Activated CD4-positive, alpha-beta T cell treated with anti-CD3 and anti-CD28 coated beads, Interleukin-2, amount 10 ng/mL, durations not matched to agents 24 days and 14 days (primary cell): ENCODE data around the gene PDK1. TPM values are rescaled to one million over a fixed set of nuclear protein-coding genes. Genes with fewer than 3 reads are reported as not detected.
"Not testable (repeated sequence)": the region's sequence is repeated elsewhere in the genome, so short reads cannot be mapped to it uniquely, and the experiment has no call there.

ENCODE experiments used
- DNase-seq: peaks from one replicate; pipeline ENCODE4 v3.0.0; 2022
- H3K27ac Mint-ChIP-seq: one replicate; pipeline ENCODE4 v1.8.0; 2022; ENCODE audit warnings: mild to moderate bottlenecking, mixed read lengths
- H3K27me3 Mint-ChIP-seq: one replicate; pipeline ENCODE4 v1.8.0; 2022; ENCODE audit warnings: mixed read lengths
- H3K36me3 Mint-ChIP-seq: one replicate; pipeline ENCODE4 v1.8.0; 2022; ENCODE audit warnings: low read depth, mild to moderate bottlenecking, mixed read lengths
- H3K4me1 Mint-ChIP-seq: one replicate; pipeline ENCODE4 v1.8.0; 2021; ENCODE audit warnings: mixed read lengths
- H3K4me3 Mint-ChIP-seq: one replicate; pipeline ENCODE4 v1.8.0; 2022; ENCODE audit warnings: mild to moderate bottlenecking, moderate library complexity, mixed read lengths
- H3K9me3 Mint-ChIP-seq: one replicate; pipeline ENCODE4 v1.8.0; 2021; ENCODE audit warnings: mixed read lengths
- intact Hi-C: fragments of 100-400 bp; cut with micrococcal nuclease; formaldehyde crosslinking; loops from one replicate; pipeline ENCODE4 v1.15.1; 2023
- total RNA-seq: library from RNA; stranded (reverse); gene quantifications from 2 replicates; pipeline ENCODE4 v1.2.3, GENCODE V29; 2022

Gene PDK1
- total RNA-seq, 1 donor from 2014 or later, result 42.6 TPM

- intact Hi-C loops, DNase-seq, H3K4me3 Mint-ChIP-seq, H3K27me3 Mint-ChIP-seq, H3K27ac Mint-ChIP-seq, H3K9me3 Mint-ChIP-seq: not testable (repeated sequence)
- Mint-ChIP-seq H3K4me1 (peaks cover 15% of the 10 kb centered on the region), H3K36me3 (peaks cover 75% of the 10 kb centered on the region)
These were observed 35.5 kb downstream of the PDK1 start for GRCh38 chr2:172591386-172591785.

GRCh38 chr2:172592190-172592589 is 36.3 kb downstream of the PDK1 start:
- not testable (repeated sequence) for H3K27me3 Mint-ChIP-seq
- peak overlapping the region; percentile 20 for H3K27ac Mint-ChIP-seq

GRCh38 chr2:172596776-172597175 is 40.9 kb downstream of the PDK1 start:
- H3K27ac Mint-ChIP-seq, result no peak overlapping the region
- intact Hi-C loops, result no loop called here
- no peak for DNase-seq

More at GRCh38 chr2:172592190-172592589, 36.3 kb downstream of the PDK1 start:
- H3K9me3 Mint-ChIP-seq, DNase-seq, H3K4me3 Mint-ChIP-seq, H3K4me1 Mint-ChIP-seq: not testable (repeated sequence)
- intact Hi-C loops, result loop anchor here (2.0 kb wide), 1 partner anchor 119 kb away; no protein-coding TSS in a partner anchor
- peaks cover 74% of the 10 kb centered on the region for H3K36me3 Mint-ChIP-seq

GRCh38 chr2:172597176-172597842 is 41.4 kb downstream of the PDK1 start:
- H3K27ac Mint-ChIP-seq, result no peak overlapping the region
- intact Hi-C loops, result no loop called here
- H3K27me3 Mint-ChIP-seq, result no peaks in the 10 kb centered on the region
- DNase-seq, result no peak
- no peaks in the 10 kb centered on the region for H3K9me3 Mint-ChIP-seq
- H3K36me3 Mint-ChIP-seq, result peaks cover 63% of the 10 kb centered on the region
- H3K4me3 Mint-ChIP-seq, result no peak overlapping the region
- no peaks in the 10 kb centered on the region for H3K4me1 Mint-ChIP-seq

More at GRCh38 chr2:172596776-172597175, 40.9 kb downstream of the PDK1 start:
- Mint-ChIP-seq H3K9me3 (no peaks in the 10 kb centered on the region), H3K4me1 (no peaks in the 10 kb centered on the region), H3K4me3 (no peak overlapping the region), H3K36me3 (peaks cover 64% of the 10 kb centered on the region), H3K27me3 (no peaks in the 10 kb centered on the region)

DNA sequence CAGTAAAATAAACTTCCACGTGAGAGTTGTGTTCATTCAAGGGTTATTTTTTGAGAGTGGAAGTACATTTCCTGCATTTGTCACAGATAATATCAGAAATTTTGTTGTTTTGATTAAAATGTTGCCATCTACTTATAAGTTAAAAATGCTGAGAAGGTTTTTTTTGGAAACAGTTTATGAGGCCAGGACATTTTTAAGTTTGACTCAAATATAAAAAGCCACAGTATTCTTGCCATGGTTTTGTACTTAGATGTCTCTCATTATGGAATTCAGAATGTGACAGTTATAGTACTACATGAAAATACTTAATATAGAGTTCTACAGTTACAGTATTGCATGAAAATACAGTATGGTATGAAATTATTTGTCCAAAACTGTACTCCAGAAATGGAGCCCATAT is 44.1 kb downstream of the PDK1 start:
- Mint-ChIP-seq H3K9me3 (no peaks in the 10 kb centered on the region), H3K27ac (no peak overlapping the region), H3K4me3 (no peak overlapping the region), H3K36me3 (peaks cover 70% of the 10 kb centered on the region), H3K4me1 (no peaks in the 10 kb centered on the region), H3K27me3 (no peaks in the 10 kb centered on the region)
- DNase-seq, result no peak
- intact Hi-C loops, result no loop called here

DNA sequence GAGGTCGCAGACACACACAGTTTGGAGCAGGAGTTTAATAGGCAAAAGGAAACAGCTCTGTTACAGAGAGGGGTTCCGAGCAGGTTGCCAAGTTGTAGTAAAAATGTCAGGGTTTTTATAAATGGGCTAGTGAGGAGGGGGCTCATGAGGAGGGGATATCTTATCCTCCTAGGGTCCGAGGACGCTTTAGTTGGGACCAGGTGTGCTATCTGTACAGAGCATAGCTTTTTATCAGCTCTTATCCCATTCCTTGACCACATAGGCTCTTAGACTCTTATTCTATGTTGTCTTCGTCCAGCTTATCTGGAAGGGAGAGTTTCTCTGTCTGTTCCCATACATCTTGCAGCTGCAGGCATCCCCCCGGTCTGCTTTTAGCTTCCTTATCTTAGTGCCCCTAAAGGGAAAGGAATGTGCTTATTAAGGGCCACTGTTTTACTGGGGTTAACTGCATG is 44.7 kb downstream of the PDK1 start:
- intact Hi-C loops, result no loop called here
- Mint-ChIP-seq H3K4me3 (no peak overlapping the region), H3K27ac (no peak overlapping the region), H3K36me3 (peaks cover 70% of the 10 kb centered on the region), H3K4me1 (no peaks in the 10 kb centered on the region), H3K27me3 (no peaks in the 10 kb centered on the region), H3K9me3 (no peaks in the 10 kb centered on the region)
- no peak for DNase-seq

DNA sequence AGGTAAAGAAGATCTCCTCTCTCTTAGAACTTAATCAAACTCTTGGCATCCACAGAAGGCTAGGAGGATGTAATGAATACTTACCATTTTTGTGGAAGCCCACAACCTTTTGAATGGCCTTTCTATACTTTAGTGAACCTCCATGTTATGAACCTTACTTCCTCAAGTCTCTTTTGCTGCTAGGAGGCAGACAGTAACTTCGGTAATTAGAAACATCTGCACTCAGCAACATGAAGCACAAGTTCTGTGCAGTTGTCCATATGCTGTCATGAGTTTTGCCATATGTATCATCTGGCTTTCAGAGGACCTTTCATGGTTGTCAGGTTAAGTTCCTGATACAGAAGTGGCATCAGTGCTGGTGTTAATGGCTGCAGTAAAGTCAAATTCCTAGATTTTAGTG is 50.4 kb downstream of the PDK1 start:
- peaks cover 5% of the 10 kb centered on the region for H3K4me1 Mint-ChIP-seq
- no peak overlapping the region for H3K27ac Mint-ChIP-seq
- H3K4me3 Mint-ChIP-seq, result no peak overlapping the region
- no peaks in the 10 kb centered on the region for H3K9me3 Mint-ChIP-seq
- intact Hi-C loops, result no loop called here
- no peak for DNase-seq
- no peaks in the 10 kb centered on the region for H3K27me3 Mint-ChIP-seq
- H3K36me3 Mint-ChIP-seq, result peaks cover 67% of the 10 kb centered on the region

GRCh38 chr2:172607379-172607928 is 51.6 kb downstream of the PDK1 start:
- intact Hi-C loops, result no loop called here
- no peak for DNase-seq
- H3K27me3 Mint-ChIP-seq, result no peaks in the 10 kb centered on the region
- peaks cover 5% of the 10 kb centered on the region for H3K4me1 Mint-ChIP-seq
- peaks cover 63% of the 10 kb centered on the region for H3K36me3 Mint-ChIP-seq
- H3K4me3 Mint-ChIP-seq, result no peak overlapping the region
- H3K9me3 Mint-ChIP-seq, result no peaks in the 10 kb centered on the region
- H3K27ac Mint-ChIP-seq, result peak overlapping the region; percentile 54

DNA sequence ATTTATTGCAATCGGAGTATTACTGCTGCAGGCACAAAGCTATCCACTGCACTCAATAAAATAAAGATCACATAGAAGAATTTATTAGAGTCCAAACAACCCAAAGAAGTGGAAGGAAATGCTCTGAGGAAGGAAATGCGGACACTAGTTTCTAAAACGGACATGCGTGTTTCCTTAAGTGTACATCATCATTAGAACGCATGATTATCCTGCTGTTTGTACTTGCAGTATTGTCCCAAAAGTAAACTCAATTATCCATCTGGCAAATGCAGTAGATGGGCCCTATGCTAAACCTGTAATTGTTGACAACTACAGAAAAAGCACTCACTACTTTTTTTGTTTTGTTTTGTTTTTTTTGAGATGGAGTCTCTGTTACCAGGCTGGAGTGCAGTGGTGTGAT is 53.6 kb downstream of the PDK1 start:
- intact Hi-C loops, result no loop called here
- H3K9me3 Mint-ChIP-seq, result no peaks in the 10 kb centered on the region
- H3K4me1 Mint-ChIP-seq, result peaks cover 5% of the 10 kb centered on the region
- H3K4me3 Mint-ChIP-seq, result no peak overlapping the region
- no peaks in the 10 kb centered on the region for H3K27me3 Mint-ChIP-seq
- H3K27ac Mint-ChIP-seq, result no peak overlapping the region
- DNase-seq, result no peak
- H3K36me3 Mint-ChIP-seq, result peaks cover 51% of the 10 kb centered on the region

- peaks cover 36% of the 10 kb centered on the region for H3K36me3 Mint-ChIP-seq
- H3K27ac Mint-ChIP-seq, result no peak overlapping the region
- peaks cover 3% of the 10 kb centered on the region for H3K4me1 Mint-ChIP-seq
- H3K4me3 Mint-ChIP-seq, result no peak overlapping the region
- no peaks in the 10 kb centered on the region for H3K9me3 Mint-ChIP-seq
- DNase-seq, result no peak
- no peaks in the 10 kb centered on the region for H3K27me3 Mint-ChIP-seq
- intact Hi-C loops, result no loop called here
These were observed 56.2 kb downstream of the PDK1 start for GRCh38 chr2:172612051-172612450.

DNA sequence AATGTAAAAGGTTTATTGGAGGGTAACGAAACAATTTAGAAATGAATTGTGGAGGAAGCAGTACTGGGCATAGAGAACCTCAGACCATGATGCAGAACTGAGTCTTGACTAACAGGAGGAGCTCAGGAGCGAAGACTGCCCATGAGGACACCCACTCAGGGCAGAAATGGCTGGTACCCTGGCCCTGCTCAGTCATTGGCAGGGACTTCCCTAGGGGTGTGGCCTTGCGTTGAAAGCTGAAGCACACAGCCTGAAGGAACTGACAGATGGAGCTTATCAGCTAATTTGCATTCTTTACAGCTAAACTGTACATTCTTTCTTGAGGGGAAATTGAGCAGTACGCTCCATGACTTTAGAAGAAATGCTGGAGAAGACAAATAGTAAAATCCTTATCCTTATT is 57.1 kb downstream of the PDK1 start:
- intact Hi-C loops, result no loop called here

DNA sequence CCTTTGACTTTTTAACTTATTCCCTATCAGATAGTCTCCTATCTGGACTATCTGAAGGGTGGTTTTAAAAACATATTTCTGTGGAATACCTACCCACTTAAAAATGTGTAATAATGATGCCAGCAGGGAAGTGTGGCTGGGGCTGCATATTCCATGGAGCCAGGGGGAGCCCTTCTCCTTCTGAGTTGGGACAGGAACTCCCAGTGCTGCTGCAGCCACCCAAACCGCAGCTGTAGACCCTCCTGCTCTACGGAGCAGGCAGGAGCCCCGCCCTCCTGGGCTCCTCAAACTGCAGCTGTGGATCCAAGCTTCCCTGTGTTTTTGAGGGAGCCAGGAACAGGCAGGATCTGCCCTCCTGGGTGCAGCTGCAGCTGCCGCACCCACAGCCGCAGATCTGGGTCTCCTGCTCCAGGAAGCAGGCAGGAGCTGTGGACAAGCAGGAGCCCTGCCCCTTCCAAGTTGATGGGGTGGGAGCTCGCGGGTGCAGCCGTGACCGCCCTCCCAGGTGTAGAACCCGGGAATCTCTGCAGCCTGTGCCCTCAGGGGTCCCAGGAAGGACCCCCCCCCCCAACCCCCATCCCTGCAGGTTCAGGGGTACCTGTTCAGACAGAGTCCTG is 57.8 kb downstream of the PDK1 start:
- no peaks in the 10 kb centered on the region for H3K4me1 Mint-ChIP-seq
- H3K36me3 Mint-ChIP-seq, result peaks cover 23% of the 10 kb centered on the region
- DNase-seq, result no peak
- H3K27me3 Mint-ChIP-seq, result no peaks in the 10 kb centered on the region
- no peak overlapping the region for H3K4me3 Mint-ChIP-seq
- H3K27ac Mint-ChIP-seq, result no peak overlapping the region
- H3K9me3 Mint-ChIP-seq, result no peaks in the 10 kb centered on the region
- intact Hi-C loops, result no loop called here

More for the DNA sequence above, 57.1 kb downstream of the PDK1 start:
- no peak overlapping the region for H3K4me3 Mint-ChIP-seq
- H3K36me3 Mint-ChIP-seq, result peaks cover 29% of the 10 kb centered on the region
- H3K4me1 Mint-ChIP-seq, result peaks cover 2% of the 10 kb centered on the region
- no peak for DNase-seq
- H3K27me3 Mint-ChIP-seq, result no peaks in the 10 kb centered on the region
- H3K27ac Mint-ChIP-seq, result no peak overlapping the region
- no peaks in the 10 kb centered on the region for H3K9me3 Mint-ChIP-seq

DNA sequence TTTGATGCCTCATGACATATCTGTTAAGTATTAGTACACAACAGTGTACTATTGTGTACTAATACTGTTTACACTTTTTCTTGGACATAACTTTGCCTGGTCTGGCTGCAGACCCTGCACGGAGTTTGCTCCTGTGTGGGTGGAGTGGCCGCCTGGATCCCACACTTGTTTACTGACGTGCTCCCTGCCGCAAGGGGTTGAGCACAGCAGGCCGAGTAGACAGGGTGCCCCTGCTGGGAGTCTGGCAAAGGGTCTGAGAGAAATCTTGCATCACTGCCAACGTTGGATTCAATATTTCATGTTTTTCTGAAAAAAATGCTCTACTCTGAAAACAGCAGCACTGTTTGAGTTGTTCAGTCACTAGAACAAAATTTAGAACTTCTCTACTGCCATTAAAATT is 59.0 kb downstream of the PDK1 start:
- intact Hi-C loops, result no loop called here
- no peaks in the 10 kb centered on the region for H3K4me1 Mint-ChIP-seq
- H3K4me3 Mint-ChIP-seq, result no peak overlapping the region
- H3K27me3 Mint-ChIP-seq, result no peaks in the 10 kb centered on the region
- no peak for DNase-seq
- no peak overlapping the region for H3K27ac Mint-ChIP-seq
- H3K9me3 Mint-ChIP-seq, result no peaks in the 10 kb centered on the region
- H3K36me3 Mint-ChIP-seq, result peaks cover 21% of the 10 kb centered on the region

DNA sequence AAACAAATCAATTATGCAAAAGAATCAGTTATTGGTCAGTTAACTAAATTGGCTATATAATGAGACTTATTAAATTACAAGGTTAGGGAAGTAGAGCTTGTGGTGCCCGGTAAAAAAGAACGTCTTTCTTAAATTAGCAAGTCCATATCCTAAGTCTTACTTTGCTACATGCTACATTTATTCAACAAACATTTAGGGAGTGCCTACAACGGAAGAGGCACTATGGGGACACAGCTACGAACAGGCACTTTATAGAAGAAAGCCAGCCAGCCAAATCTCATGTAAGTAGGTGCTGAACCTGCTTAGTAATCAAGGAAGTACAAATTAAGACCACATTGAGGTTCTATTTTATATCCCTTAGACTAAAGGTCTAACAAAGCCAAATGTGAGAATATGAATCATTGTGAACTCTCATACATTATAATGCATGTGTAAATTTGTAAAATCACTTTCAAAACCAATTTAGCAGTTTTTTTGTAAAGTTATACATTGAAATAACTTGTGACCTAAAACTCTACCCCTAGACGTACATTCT is 59.9 kb downstream of the PDK1 start:
- DNase-seq, result no peak
- no peak overlapping the region for H3K27ac Mint-ChIP-seq
- intact Hi-C loops, result no loop called here
- no peak overlapping the region for H3K4me3 Mint-ChIP-seq
- H3K9me3 Mint-ChIP-seq, result no peaks in the 10 kb centered on the region
- peaks cover 18% of the 10 kb centered on the region for H3K36me3 Mint-ChIP-seq
- no peaks in the 10 kb centered on the region for H3K27me3 Mint-ChIP-seq
- no peaks in the 10 kb centered on the region for H3K4me1 Mint-ChIP-seq
